OCI-LY3 (cell line): ENCODE measurements around the gene CCNB1IP1.

ENCODE experiments used
- H2AFZ ChIP-seq: fragments of 200-600, 300-600 bp; shearing (Covaris generic); 2 replicates; pipeline ENCODE4 v1.6.0; 2014; ENCODE audit warnings: antibody characterized with exemption, low read depth, low read length
- H3K27ac ChIP-seq: fragments of 200-600, 300-600 bp; sonication (generic); 2 replicates; pipeline ENCODE4 v1.5.1; 2014; ENCODE audit warnings: mild to moderate bottlenecking, low read length, moderate library complexity, mixed read lengths
- H3K27me3 ChIP-seq: fragments of 200-600, 300-600 bp; sonication (generic); 2 replicates; pipeline ENCODE4 v1.6.1; 2014; ENCODE audit warnings: low read depth, low read length, mixed read lengths
- H3K36me3 ChIP-seq: fragments of 200-600, 300-600 bp; sonication (generic); replicated peaks from 2 replicates; pipeline ENCODE3; 2014; ENCODE audit warnings: low read depth, low read length, mixed read lengths
- H3K4me1 ChIP-seq: fragments of 300-600, 200-600 bp; sonication (generic); 2 replicates; pipeline ENCODE4 v1.6.1; 2014; ENCODE audit warnings: low read length, mixed read lengths
- H3K4me2 ChIP-seq: fragments of 200-600, 300-600 bp; sonication (generic); 2 replicates; pipeline ENCODE4 v1.6.1; 2014; ENCODE audit warnings: low read length, mixed read lengths
- H3K4me3 ChIP-seq: fragments of 300-600, 200-600 bp; sonication (generic); 2 replicates; pipeline ENCODE4 v1.5.1; 2014; ENCODE audit warnings: antibody characterized with exemption, mild to moderate bottlenecking, low read length, moderate library complexity
- H3K79me2 ChIP-seq: fragments of 300-600, 200-600 bp; shearing (Covaris generic); 2 replicates; pipeline ENCODE4 v1.6.1; 2014; ENCODE audit warnings: mild to moderate bottlenecking, low read length, mixed read lengths
- H3K9ac ChIP-seq: fragments of 300-600, 200-600 bp; shearing (Covaris generic); 2 replicates; pipeline ENCODE4 v1.6.0; 2014; ENCODE audit warnings: mild to moderate bottlenecking, low read length, moderate library complexity
- H3K9me3 ChIP-seq: fragments of 200-600, 300-600 bp; shearing (Covaris generic); 2 replicates; pipeline ENCODE4 v1.6.1; 2014; ENCODE audit warnings: low read length, mixed read lengths; ENCODE audit not compliant: insufficient read depth
- H4K20me1 ChIP-seq: fragments of 200-600, 300-600 bp; sonication (generic); 2 replicates; pipeline ENCODE4 v1.6.1; 2016; ENCODE audit warnings: low read length, mixed read lengths; ENCODE audit not compliant: insufficient read depth
- EZH2phosphoT487 ChIP-seq: fragments of 200-600 bp; shearing (Covaris generic); IDR thresholded peaks from 2 replicates; pipeline ENCODE4 v1.6.1; 2018; ENCODE audit warnings: antibody characterized with exemption, mixed run types, low read depth
- TF ChIP-seq, protein P1 (sequence below): fragments of 200-600, 300-600 bp; sonication (generic); IDR thresholded peaks from 2 replicates; pipeline ENCODE4 v1.5.1; 2014; ENCODE audit warnings: antibody characterized with exemption, low read length, low read depth

CCNB1IP1 gene

DNA sequence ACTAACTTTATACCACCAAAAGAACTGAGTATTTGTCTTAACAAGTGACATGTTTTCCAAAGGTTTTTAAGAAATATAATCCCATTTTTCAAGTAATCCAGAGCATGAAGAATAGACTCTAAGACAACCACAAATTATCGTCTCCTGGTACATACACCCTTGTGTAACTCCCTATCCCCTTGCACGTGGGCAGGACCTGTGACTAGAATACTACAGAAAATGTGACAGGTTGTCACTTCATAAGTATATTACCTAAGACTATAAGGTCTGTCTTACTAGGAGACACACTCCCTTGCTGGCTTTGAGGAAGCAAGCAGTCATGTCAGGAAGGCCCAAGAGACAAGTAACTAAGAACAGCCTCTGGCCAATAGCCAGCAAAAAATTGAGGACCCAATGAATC, 19.1 kb downstream of the CCNB1IP1 start:
- no peaks in the 10 kb centered on the region for H3K27me3 ChIP-seq
- H3K9ac ChIP-seq, result no peak overlapping the region
- H2AFZ ChIP-seq, result no peak overlapping the region
- no peaks in the 10 kb centered on the region for H3K9me3 ChIP-seq
- no peak overlapping the region for H3K27ac ChIP-seq
- H3K4me3 ChIP-seq, result no peak overlapping the region
- H3K4me2 ChIP-seq, result no peak overlapping the region
- H3K36me3 ChIP-seq, result peaks cover 45% of the 10 kb centered on the region
- H4K20me1 ChIP-seq, result no peaks in the 10 kb centered on the region
- no peak for TF ChIP-seq EZH2phosphoT487
- TF ChIP-seq, protein P1, sequence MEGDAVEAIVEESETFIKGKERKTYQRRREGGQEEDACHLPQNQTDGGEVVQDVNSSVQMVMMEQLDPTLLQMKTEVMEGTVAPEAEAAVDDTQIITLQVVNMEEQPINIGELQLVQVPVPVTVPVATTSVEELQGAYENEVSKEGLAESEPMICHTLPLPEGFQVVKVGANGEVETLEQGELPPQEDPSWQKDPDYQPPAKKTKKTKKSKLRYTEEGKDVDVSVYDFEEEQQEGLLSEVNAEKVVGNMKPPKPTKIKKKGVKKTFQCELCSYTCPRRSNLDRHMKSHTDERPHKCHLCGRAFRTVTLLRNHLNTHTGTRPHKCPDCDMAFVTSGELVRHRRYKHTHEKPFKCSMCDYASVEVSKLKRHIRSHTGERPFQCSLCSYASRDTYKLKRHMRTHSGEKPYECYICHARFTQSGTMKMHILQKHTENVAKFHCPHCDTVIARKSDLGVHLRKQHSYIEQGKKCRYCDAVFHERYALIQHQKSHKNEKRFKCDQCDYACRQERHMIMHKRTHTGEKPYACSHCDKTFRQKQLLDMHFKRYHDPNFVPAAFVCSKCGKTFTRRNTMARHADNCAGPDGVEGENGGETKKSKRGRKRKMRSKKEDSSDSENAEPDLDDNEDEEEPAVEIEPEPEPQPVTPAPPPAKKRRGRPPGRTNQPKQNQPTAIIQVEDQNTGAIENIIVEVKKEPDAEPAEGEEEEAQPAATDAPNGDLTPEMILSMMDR, result no peak
- H3K79me2 ChIP-seq, result no peaks in the 10 kb centered on the region
- no peaks in the 10 kb centered on the region for H3K4me1 ChIP-seq

DNA sequence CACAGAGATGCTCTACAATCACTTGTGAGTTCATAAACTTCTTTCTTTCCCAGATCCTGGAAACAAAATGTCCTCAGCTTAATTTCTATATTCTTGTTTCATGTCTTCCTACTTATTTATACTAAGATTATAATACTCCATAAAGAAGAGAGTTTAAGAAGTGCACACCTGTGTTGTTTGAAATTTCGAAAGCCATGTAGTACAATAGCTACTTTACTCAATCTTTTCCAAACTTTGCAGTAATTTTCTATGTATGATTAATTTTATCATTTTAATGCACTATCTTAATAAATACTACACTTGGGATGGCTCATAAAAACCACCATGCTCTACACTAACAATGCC, 27.0 kb downstream of the CCNB1IP1 start:
- Histone ChIP-seq H3K79me2 (peaks cover 26% of the 10 kb centered on the region), H3K27me3 (no peaks in the 10 kb centered on the region), H3K4me3 (peak overlapping the region; percentile 81), H3K36me3 (peaks cover 12% of the 10 kb centered on the region), H3K9ac (no peak overlapping the region), H4K20me1 (no peaks in the 10 kb centered on the region), H3K4me1 (peaks cover 13% of the 10 kb centered on the region), H3K4me2 (peak overlapping the region; percentile 12; the same call in 1 of the 2 replicates), H2AFZ (no peak overlapping the region), H3K9me3 (no peaks in the 10 kb centered on the region), H3K27ac (no peak overlapping the region)
- TF ChIP-seq, protein P1, result no peak
- TF ChIP-seq EZH2phosphoT487, result no peak

DNA sequence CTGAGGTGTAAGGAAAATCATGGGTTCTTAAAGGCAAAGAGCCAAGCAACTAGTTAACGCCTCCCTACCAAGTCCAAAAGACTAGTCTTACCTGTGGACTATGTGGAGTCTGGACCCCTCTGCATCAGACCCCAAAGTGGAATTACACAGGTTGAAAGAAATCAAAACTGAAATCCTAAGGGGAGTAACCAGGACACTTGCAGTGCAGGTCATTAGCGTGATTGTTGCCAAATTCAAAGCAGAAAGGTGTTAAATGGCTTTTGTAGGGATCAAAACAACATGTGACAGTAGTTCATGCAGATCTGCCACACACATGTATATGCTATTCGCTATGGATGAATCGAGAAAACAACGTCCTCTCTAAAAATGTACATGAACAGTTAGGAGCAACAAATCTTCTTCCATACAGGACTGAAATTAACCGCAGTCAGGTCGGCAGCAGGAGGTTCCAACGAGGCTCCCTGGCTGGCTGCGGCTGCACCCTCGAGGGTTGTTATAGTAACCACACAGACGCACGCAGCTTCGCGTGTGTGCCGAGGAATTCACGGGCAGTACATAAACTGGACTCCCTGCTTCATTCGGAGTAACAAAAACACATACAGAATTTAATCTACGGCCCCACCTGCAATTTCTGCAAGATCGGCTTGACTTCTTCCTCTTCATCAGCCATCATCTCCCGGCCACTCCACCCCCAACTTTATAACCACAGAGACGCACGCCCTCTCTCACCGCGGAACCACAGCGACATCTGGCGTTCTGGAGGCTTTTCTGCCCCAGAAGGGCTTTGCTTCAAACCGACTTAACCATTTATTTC, 27.6 kb downstream of the CCNB1IP1 start, which contains the start of gene TTC5:
Gene TTC5, minus strand, starts transcription at position 687 of the 814 bp plus-strand sequence. Its CDS starts 14 bp downstream, at position 673.
- TF ChIP-seq, protein P1, result peak; percentile 92
- no peak for TF ChIP-seq EZH2phosphoT487
- H2AFZ ChIP-seq, result peak within 1 kb of the TSS; percentile 80
- peaks cover 16% of the 10 kb centered on the region for H3K36me3 ChIP-seq
- no peaks in the 10 kb centered on the region for H3K27me3 ChIP-seq
- peaks cover 26% of the 10 kb centered on the region for H3K79me2 ChIP-seq
- no peaks in the 10 kb centered on the region for H4K20me1 ChIP-seq
- peaks cover 13% of the 10 kb centered on the region for H3K4me1 ChIP-seq
- peak within 1 kb of the TSS; percentile 66 for H3K9ac ChIP-seq
- 0 out of 2 replicates have a peak within 1 kb of the TSS, but pooled peaks have one; percentile 4 for H3K27ac ChIP-seq
- H3K4me3 ChIP-seq, result peak within 1 kb of the TSS; percentile 81
- no peaks in the 10 kb centered on the region for H3K9me3 ChIP-seq
- H3K4me2 ChIP-seq, result peak within 1 kb of the TSS; percentile 98

DNA sequence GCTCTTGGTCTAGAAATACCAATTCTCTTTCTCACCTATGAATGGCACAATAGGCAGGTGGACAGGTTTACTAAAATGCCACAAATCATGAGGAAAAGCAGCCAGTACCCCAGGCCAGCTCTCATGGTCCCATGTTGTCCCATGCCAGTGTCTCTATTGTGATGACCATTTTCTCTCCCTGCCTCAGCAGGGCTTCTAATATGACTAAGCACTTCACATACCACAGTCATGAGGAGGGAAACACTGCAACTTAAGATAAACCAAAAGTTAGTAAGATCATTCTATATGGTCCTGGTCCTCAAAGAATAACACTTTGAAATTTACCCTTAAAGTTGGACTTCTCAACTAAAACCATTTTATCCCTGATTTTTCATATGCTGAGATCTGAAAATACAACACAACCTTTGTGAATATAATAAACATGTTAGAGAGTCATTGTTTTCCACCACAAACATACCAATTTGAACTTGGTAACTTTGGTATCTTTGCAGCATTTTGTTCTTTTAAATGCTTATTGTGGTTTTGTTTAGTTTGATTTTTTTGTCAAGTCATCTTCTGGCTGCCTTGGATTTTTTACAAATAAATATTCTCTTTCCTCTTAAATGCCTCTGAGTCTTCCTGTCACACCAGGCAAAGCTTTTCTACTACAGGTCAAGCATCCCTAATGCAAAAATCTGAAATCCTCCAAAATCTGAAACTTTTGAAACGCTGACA, 30.9 kb downstream of the CCNB1IP1 start:
- Histone ChIP-seq H3K4me3 (no peak overlapping the region), H3K27me3 (no peaks in the 10 kb centered on the region), H3K9ac (no peak overlapping the region), H3K79me2 (peaks cover 26% of the 10 kb centered on the region), H3K9me3 (no peaks in the 10 kb centered on the region), H4K20me1 (no peaks in the 10 kb centered on the region), H3K36me3 (peaks cover 29% of the 10 kb centered on the region), H3K27ac (no peak overlapping the region), H3K4me1 (peaks cover 13% of the 10 kb centered on the region), H3K4me2 (no peak overlapping the region), H2AFZ (no peak overlapping the region)
- no peak for TF ChIP-seq EZH2phosphoT487
- TF ChIP-seq, protein P1, result no peak
